ENCODE measurements around the gene VPS41.

VPS41 gene

DNA sequence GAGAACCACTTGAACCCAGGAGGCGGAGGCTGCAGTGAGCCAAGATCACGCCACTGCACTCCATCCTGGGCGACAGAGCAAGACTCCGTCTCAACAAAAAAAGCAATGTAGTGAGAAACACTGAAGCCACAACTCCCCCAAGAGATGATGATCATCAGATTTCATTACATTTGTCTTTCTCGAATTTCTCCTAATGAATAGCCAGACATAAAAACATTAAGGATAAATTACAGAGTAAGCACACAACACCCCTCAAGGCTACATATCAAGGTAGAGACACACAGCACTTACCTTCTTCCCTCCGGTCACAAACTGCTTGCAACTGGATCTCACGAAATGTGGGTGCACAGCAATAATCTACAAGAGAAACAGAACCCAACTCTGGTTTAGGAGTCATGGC lies 91.5 kb downstream of the VPS41 start:
- DNase-seq (ENCODE audit: extremely low read depth, low read depth): no peak
- TF ChIP-seq, protein P1, sequence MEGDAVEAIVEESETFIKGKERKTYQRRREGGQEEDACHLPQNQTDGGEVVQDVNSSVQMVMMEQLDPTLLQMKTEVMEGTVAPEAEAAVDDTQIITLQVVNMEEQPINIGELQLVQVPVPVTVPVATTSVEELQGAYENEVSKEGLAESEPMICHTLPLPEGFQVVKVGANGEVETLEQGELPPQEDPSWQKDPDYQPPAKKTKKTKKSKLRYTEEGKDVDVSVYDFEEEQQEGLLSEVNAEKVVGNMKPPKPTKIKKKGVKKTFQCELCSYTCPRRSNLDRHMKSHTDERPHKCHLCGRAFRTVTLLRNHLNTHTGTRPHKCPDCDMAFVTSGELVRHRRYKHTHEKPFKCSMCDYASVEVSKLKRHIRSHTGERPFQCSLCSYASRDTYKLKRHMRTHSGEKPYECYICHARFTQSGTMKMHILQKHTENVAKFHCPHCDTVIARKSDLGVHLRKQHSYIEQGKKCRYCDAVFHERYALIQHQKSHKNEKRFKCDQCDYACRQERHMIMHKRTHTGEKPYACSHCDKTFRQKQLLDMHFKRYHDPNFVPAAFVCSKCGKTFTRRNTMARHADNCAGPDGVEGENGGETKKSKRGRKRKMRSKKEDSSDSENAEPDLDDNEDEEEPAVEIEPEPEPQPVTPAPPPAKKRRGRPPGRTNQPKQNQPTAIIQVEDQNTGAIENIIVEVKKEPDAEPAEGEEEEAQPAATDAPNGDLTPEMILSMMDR (IDR thresholded peaks at IDR 0.05; ENCODE audit: low read depth, low read length): no peak

GRCh38 chr7:38813768-38814167 lies 95.2 kb downstream of the VPS41 start:
- no peak for DNase-seq (ENCODE audit: extremely low read depth, low read depth)
- TF ChIP-seq, protein P1 (IDR thresholded peaks at IDR 0.05; ENCODE audit: low read depth, low read length): no peak

GRCh38 chr7:38806912-38807311 lies 102.1 kb downstream of the VPS41 start:
- DNase-seq (ENCODE audit: extremely low read depth, low read depth): no peak
- TF ChIP-seq, protein P1 (IDR thresholded peaks at IDR 0.05; ENCODE audit: low read depth, low read length): no peak

GRCh38 chr7:38801786-38802185 lies 107.2 kb downstream of the VPS41 start:
- TF ChIP-seq, protein P1 (IDR thresholded peaks at IDR 0.05; ENCODE audit: low read depth, low read length): no peak
- no peak for DNase-seq (ENCODE audit: extremely low read depth, low read depth)

GRCh38 chr7:38798552-38799267 lies 110.3 kb downstream of the VPS41 start:
- TF ChIP-seq, protein P1 (IDR thresholded peaks at IDR 0.05; ENCODE audit: low read depth, low read length): no peak
- no peak for DNase-seq (ENCODE audit: extremely low read depth, low read depth)

- DNase-seq (ENCODE audit: extremely low read depth, low read depth): peak; percentile 32
- TF ChIP-seq, protein P1 (IDR thresholded peaks at IDR 0.05; ENCODE audit: low read depth, low read length): peak; percentile 67
Measured at GRCh38 chr7:38796626-38797501, 112.1 kb downstream of the VPS41 start.

DNA sequence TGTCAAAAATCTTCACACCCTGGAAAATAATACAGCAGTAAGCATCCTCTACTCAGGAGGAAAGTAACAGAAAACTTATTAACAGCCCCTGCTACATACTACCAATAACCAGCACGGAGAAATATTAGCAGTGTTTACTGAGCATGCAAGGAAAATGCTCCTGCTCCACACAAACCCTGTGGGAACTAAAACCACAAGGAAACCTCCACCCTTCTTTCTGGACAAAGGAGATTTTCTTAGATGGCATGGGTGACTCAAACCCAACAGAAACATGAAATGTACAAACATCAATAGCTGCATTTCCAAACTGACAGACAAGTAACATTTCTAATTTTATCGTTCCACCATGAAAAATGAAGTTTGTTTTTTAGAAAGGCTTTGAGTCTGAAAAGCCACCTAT lies 113.4 kb downstream of the VPS41 start:
- no peak for DNase-seq (ENCODE audit: extremely low read depth, low read depth)
- TF ChIP-seq, protein P1 (IDR thresholded peaks at IDR 0.05; ENCODE audit: low read depth, low read length): no peak
